GM04504 (cell line): ENCODE data around the gene TUBB3.
"Not testable (repeated sequence)": the region's sequence is repeated elsewhere in the genome, so short reads cannot be mapped to it uniquely, and the experiment has no call there.

Experiments used
- DNase-seq: peaks from one replicate; pipeline ENCODE4 v3.0.0-alpha.2; 2012; ENCODE audit warnings: low read depth

The TUBB3 gene

GRCh38 chr16:89902980-89903379 is 20.2 kb upstream of the TUBB3 start:
- no peak for DNase-seq

GRCh38 chr16:89903908-89904515 is 19.1 kb upstream of the TUBB3 start:
- DNase-seq = no peak

- DNase-seq = no peak
Observed at GRCh38 chr16:89904606-89905510, 18.3 kb upstream of the TUBB3 start.

- no peak for DNase-seq
Observed at GRCh38 chr16:89905511-89906139, 17.5 kb upstream of the TUBB3 start.

- DNase-seq = no peak
Observed at GRCh38 chr16:89906140-89907025, 16.8 kb upstream of the TUBB3 start.

GRCh38 chr16:89907055-89907814 is 15.9 kb upstream of the TUBB3 start:
- DNase-seq = no peak

GRCh38 chr16:89908236-89908635 is 14.9 kb upstream of the TUBB3 start:
- DNase-seq = no peak

GRCh38 chr16:89909777-89910716 is 13.1 kb upstream of the TUBB3 start:
- peak; percentile 62 for DNase-seq

- DNase-seq = no peak
Observed at GRCh38 chr16:89910717-89911354, 12.3 kb upstream of the TUBB3 start.

GRCh38 chr16:89911375-89911774 is 11.8 kb upstream of the TUBB3 start:
- DNase-seq = no peak

GRCh38 chr16:89912143-89912542 is 11.0 kb upstream of the TUBB3 start:
- no peak for DNase-seq

GRCh38 chr16:89912627-89913026 is 10.5 kb upstream of the TUBB3 start:
- no peak for DNase-seq

GRCh38 chr16:89913408-89914387 is 9.4 kb upstream of the TUBB3 start:
- no peak for DNase-seq

- not testable (repeated sequence) for DNase-seq
Observed at GRCh38 chr16:89914642-89915285, 8.4 kb upstream of the TUBB3 start.

GRCh38 chr16:89915303-89916232 is 7.6 kb upstream of the TUBB3 start:
- no peak for DNase-seq

GRCh38 chr16:89917773-89918452 is 5.2 kb upstream of the TUBB3 start:
- DNase-seq = peak; percentile 77
